CD4-positive, alpha-beta T cell (primary cell): ENCODE results near the gene DNAJC4. TPM values are rescaled to one million over a fixed set of nuclear protein-coding genes. Genes with fewer than 3 reads are reported as not detected.

ENCODE experiments used
- ATAC-seq: fragments of 200-7000 bp; cut with Tn5 transposase; one replicate; pipeline ENCODE4 v1.10.0; 2022; ENCODE audit warnings: mild to moderate bottlenecking; ENCODE audit not compliant: poor library complexity
- CTCF ChIA-PET: fragments of 350-600 bp; sonication (Branson Sonifier 250); formaldehyde crosslinking; loops from one replicate; lab custom pipeline; 2021; ENCODE audit warnings: antibody characterized with exemption, inconsistent platforms; lab: Charles Lee
- POLR2A ChIA-PET: fragments of 350-600 bp; sonication (Branson Sonifier 250); formaldehyde crosslinking; loops from one replicate; lab custom pipeline; 2021; ENCODE audit warnings: antibody characterized with exemption, inconsistent platforms; lab: Charles Lee
- DNase-seq, 14 experiments: peaks; one replicate each; pipeline ENCODE4 v3.0.0-alpha.2; 2013 to 2020; ENCODE audit warnings: mixed read lengths in 2 of 14
- H3K27ac ChIP-seq, 2 donors: one replicate each; pipeline versions ENCODE4 v1.5.1 to v1.7.0; 2013; ENCODE audit warnings: low read length in 2 of 2, low read depth in 1 of 2, mild to moderate bottlenecking in 1 of 2
- H3K27me3 ChIP-seq, 2 experiments: 1 replicate in 1 of 2; 2 replicates in 1 of 2; pipeline versions ENCODE4 v1.6.1 to v1.7.0; 2013; ENCODE audit warnings: low read length in 2 of 2, control low read depth in 1 of 2, mild to moderate bottlenecking in 1 of 2, moderate library complexity in 1 of 2; ENCODE audit not compliant: insufficient read depth in 2 of 2, control insufficient read depth in 1 of 2
- H3K36me3 ChIP-seq: one replicate; pipeline ENCODE4 v1.6.1; 2013; ENCODE audit warnings: low read length, control low read depth; ENCODE audit not compliant: insufficient read depth
- H3K4me1 ChIP-seq: one replicate; pipeline ENCODE4 v1.6.1; 2013; ENCODE audit warnings: low read length, control low read depth; ENCODE audit not compliant: insufficient read depth
- H3K4me3 ChIP-seq: one replicate; pipeline ENCODE4 v1.5.1; 2013; ENCODE audit warnings: mild to moderate bottlenecking, low read length, moderate library complexity
- H3K9me3 ChIP-seq, 2 experiments: 1 replicate in 1 of 2; 2 replicates in 1 of 2; pipeline versions ENCODE4 v1.6.1 to v1.7.0; 2013; ENCODE audit warnings: low read length in 2 of 2, mild to moderate bottlenecking in 2 of 2, control low read depth in 1 of 2, moderate library complexity in 1 of 2; ENCODE audit not compliant: control insufficient read depth in 1 of 2, insufficient read depth in 1 of 2
- H3K27ac Mint-ChIP-seq: one replicate; pipeline ENCODE4 v1.8.0; 2020; ENCODE audit warnings: mixed read lengths
- H3K27me3 Mint-ChIP-seq: one replicate; pipeline ENCODE4 v1.8.0; 2021; ENCODE audit warnings: mixed read lengths
- H3K36me3 Mint-ChIP-seq: one replicate; pipeline ENCODE4 v1.8.0; 2021; ENCODE audit warnings: low read depth, mixed read lengths
- H3K4me1 Mint-ChIP-seq: one replicate; pipeline ENCODE4 v1.8.0; 2021; ENCODE audit warnings: low read depth, mixed read lengths
- H3K4me3 Mint-ChIP-seq: one replicate; pipeline ENCODE4 v1.8.0; 2020; ENCODE audit warnings: mild to moderate bottlenecking, mixed read lengths
- H3K9me3 Mint-ChIP-seq: one replicate; pipeline ENCODE4 v1.8.0; 2020; ENCODE audit warnings: mixed read lengths
- CTCF ChIP-seq: fragments of 200-600 bp; IDR thresholded peaks from one replicate; pipeline ENCODE4 v1.8.0; 2022; ENCODE audit warnings: antibody characterized with exemption, mild to moderate bottlenecking
- intact Hi-C, 2 experiments: fragments of 100-400 bp; cut with DNase I in 1 of 2; cut with micrococcal nuclease in 1 of 2; formaldehyde crosslinking; loops; one replicate each; pipeline versions ENCODE4 v1.15.1 to v1.9.0; 2023 to 2025; cut with DNase I, micrococcal nuclease
- total RNA-seq, 174 experiments: library from RNA in 2 of 174; stranded (reverse) in 2 of 174; gene quantifications; one replicate each; pipeline ENCODE4 v1.2.3 and lab custom pipeline; 2021 to 2026

The DNAJC4 gene
- total RNA-seq, 2 experiments from 2014 or later, result 35.9 to 37.9 TPM

GRCh38 chr11:64258946-64259532 lies 28.7 kb downstream of the DNAJC4 start:
- no peak for DNase-seq
- H3K27ac ChIP-seq, result no peak overlapping the region
- peaks cover 13% of the 10 kb centered on the region for H3K36me3 Mint-ChIP-seq
- H3K4me3 Mint-ChIP-seq, result no peak overlapping the region
- TF ChIP-seq CTCF, result no peak
- H3K9me3 ChIP-seq, result no peaks in the 10 kb centered on the region
- no peak for ATAC-seq
- no peak overlapping the region for H3K4me3 ChIP-seq
- no peaks in the 10 kb centered on the region for H3K27me3 ChIP-seq
- POLR2A ChIA-PET, result no interaction called here
- H3K27me3 Mint-ChIP-seq, result no peaks in the 10 kb centered on the region
- CTCF ChIA-PET, result interaction anchor here (1.0 kb wide), 1 partner anchor 55 kb away, joined by 3 read pairs; no protein-coding TSS in a partner anchor
- intact Hi-C loops, result loop anchor here in 1 of 2 experiments (10.0 kb wide), 1 partner anchor 396 kb away; no protein-coding TSS in a partner anchor
- peaks cover 24% of the 10 kb centered on the region for H3K36me3 ChIP-seq
- no peak overlapping the region for H3K27ac Mint-ChIP-seq
- H3K4me1 ChIP-seq, result peaks cover 7% of the 10 kb centered on the region
- H3K4me1 Mint-ChIP-seq, result no peaks in the 10 kb centered on the region
- no peaks in the 10 kb centered on the region for H3K9me3 Mint-ChIP-seq

- no peak for TF ChIP-seq CTCF
- H3K9me3 ChIP-seq, result no peaks in the 10 kb centered on the region
- H3K27ac ChIP-seq, result no peak overlapping the region
- Mint-ChIP-seq H3K9me3 (no peaks in the 10 kb centered on the region), H3K4me3 (no peak overlapping the region), H3K27me3 (no peaks in the 10 kb centered on the region), H3K4me1 (no peaks in the 10 kb centered on the region), H3K27ac (no peak overlapping the region), H3K36me3 (peaks cover 13% of the 10 kb centered on the region)
- no peaks in the 10 kb centered on the region for H3K27me3 ChIP-seq
- intact Hi-C loops, result loop anchor here in 1 of 2 experiments (10.0 kb wide), 1 partner anchor 395 kb away; no protein-coding TSS in a partner anchor
- H3K4me3 ChIP-seq, result no peak overlapping the region
- ATAC-seq (no peak), DNase-seq (peak in 1 of 14 experiments; percentile 40)
- H3K4me1 ChIP-seq, result peaks cover 7% of the 10 kb centered on the region
- CTCF ChIA-PET, result no interaction called here
- POLR2A ChIA-PET, result no interaction called here
- peaks cover 24% of the 10 kb centered on the region for H3K36me3 ChIP-seq
Observed at GRCh38 chr11:64259533-64260067, 29.3 kb downstream of the DNAJC4 start.

- peaks cover 24% of the 10 kb centered on the region for H3K36me3 ChIP-seq
- Mint-ChIP-seq H3K27me3 (no peaks in the 10 kb centered on the region), H3K4me1 (no peaks in the 10 kb centered on the region), H3K9me3 (no peaks in the 10 kb centered on the region), H3K4me3 (no peak overlapping the region), H3K27ac (no peak overlapping the region), H3K36me3 (peaks cover 13% of the 10 kb centered on the region)
- ChIA-PET POLR2A (no interaction called here), CTCF (no interaction called here)
- no peaks in the 10 kb centered on the region for H3K27me3 ChIP-seq
- H3K4me1 ChIP-seq, result peaks cover 7% of the 10 kb centered on the region
- TF ChIP-seq CTCF, result no peak
- H3K4me3 ChIP-seq, result no peak overlapping the region
- no peak for ATAC-seq
- intact Hi-C loops, result no loop called here
- H3K9me3 ChIP-seq, result no peaks in the 10 kb centered on the region
- no peak overlapping the region for H3K27ac ChIP-seq
- DNase-seq, result no peak
Observed at GRCh38 chr11:64260147-64260708, 29.9 kb downstream of the DNAJC4 start.
